GM23248 (cell line): ENCODE data around the gene TCF7L2. TPM values are rescaled to one million over a fixed set of nuclear protein-coding genes. Genes with fewer than 3 reads are reported as not detected.

Experiments
- DNase-seq: peaks from one replicate; pipeline ENCODE4 v3.0.0-alpha.2; 2015
- H2AFZ ChIP-seq: fragments of 200-600 bp; sonication (generic); 2 replicates; pipeline ENCODE4 v1.6.1; 2016; ENCODE audit warnings: antibody characterized with exemption
- H3F3A ChIP-seq: fragments of 200-600 bp; sonication (generic); 2 replicates; pipeline ENCODE4 v1.6.1; 2016; ENCODE audit warnings: mild to moderate bottlenecking, antibody characterized with exemption, mixed run types; ENCODE audit not compliant: insufficient read depth
- H3K27ac ChIP-seq: fragments of 200-600 bp; sonication (generic); 2 replicates; pipeline ENCODE4 v1.5.1; 2016; ENCODE audit warnings: mild to moderate bottlenecking
- H3K27me3 ChIP-seq: fragments of 200-600 bp; sonication (generic); replicated peaks from 2 replicates; pipeline ENCODE4 v1.6.1; 2016; ENCODE audit warnings: mild to moderate bottlenecking; ENCODE audit not compliant: insufficient read depth
- H3K36me3 ChIP-seq: fragments of 200-600 bp; sonication (generic); 2 replicates; pipeline ENCODE4 v1.6.1; 2016; ENCODE audit warnings: low read depth, mild to moderate bottlenecking
- H3K4me1 ChIP-seq: fragments of 200-600 bp; sonication (generic); 2 replicates; pipeline ENCODE4 v1.6.1; 2016; ENCODE audit warnings: mild to moderate bottlenecking; ENCODE audit not compliant: insufficient read depth
- H3K4me2 ChIP-seq: fragments of 200-600 bp; sonication (generic); one replicate; pipeline ENCODE4 v1.6.1; 2016; ENCODE audit warnings: mild to moderate bottlenecking; ENCODE audit not compliant: unreplicated experiment
- H3K4me3 ChIP-seq: fragments of 200-600 bp; sonication (generic); 2 replicates; pipeline ENCODE4 v1.5.1; 2016; ENCODE audit warnings: mild to moderate bottlenecking
- H3K79me2 ChIP-seq: fragments of 200-600 bp; sonication (generic); 2 replicates; pipeline ENCODE4 v1.6.1; 2016; ENCODE audit warnings: mild to moderate bottlenecking; ENCODE audit not compliant: insufficient read depth
- H3K9ac ChIP-seq: fragments of 200-600 bp; sonication (generic); 2 replicates; pipeline ENCODE4 v1.6.1; 2016; ENCODE audit warnings: mild to moderate bottlenecking
- H3K9me2 ChIP-seq: fragments of 200-600 bp; sonication (generic); 2 replicates; pipeline ENCODE4 v1.6.1; 2016; ENCODE audit warnings: mixed run types, mild to moderate bottlenecking, moderate library complexity; ENCODE audit not compliant: insufficient read depth
- H3K9me3 ChIP-seq: fragments of 200-600 bp; sonication (generic); one replicate; pipeline ENCODE4 v1.6.1; 2017; ENCODE audit warnings: low read depth
- H4K20me1 ChIP-seq: fragments of 200-600 bp; sonication (generic); 2 replicates; pipeline ENCODE4 v1.6.0; 2016; ENCODE audit not compliant: insufficient read depth
- EZH2 ChIP-seq: fragments of 200-600 bp; sonication (generic); IDR thresholded peaks from 2 replicates; pipeline ENCODE4 v1.6.1; 2018; ENCODE audit warnings: antibody characterized with exemption, mild to moderate bottlenecking; ENCODE audit not compliant: insufficient read depth, poor library complexity, severe bottlenecking
- EZH2phosphoT487 ChIP-seq: fragments of 200-600 bp; sonication (generic); IDR thresholded peaks from 2 replicates; pipeline ENCODE4 v1.6.1; 2018; ENCODE audit warnings: antibody characterized with exemption, moderate library complexity, mild to moderate bottlenecking, low read depth; ENCODE audit not compliant: insufficient read depth
- WGBS, 2 experiments: methylation state at CpG; one replicate each; pipeline ENCODE4 v1.1.6; 2015 to 2017; ENCODE audit warnings: low lambda C conversion rate in 2 of 2, low coverage in 1 of 2; ENCODE audit errors: missing lambda C conversion rate in 2 of 2; 5-methylcytosine and 5-hydroxymethylcytosine counted together
- in situ Hi-C: fragments of 300-500 bp; cut with MboI; formaldehyde crosslinking; loops from 2 replicates; pipeline ENCODE4 v1.15.0; 2020
- polyA plus RNA-seq: library from polyadenylated mRNA; unstranded; fragments of >200 nt; fragmentation: Nextera tagmentation; extraction: Ambion mirVana; gene quantifications from 2 replicates; pipeline ENCODE4 v1.2.1, GENCODE V29; 2016
- total RNA-seq: library from RNA; depleted of rRNA; stranded (reverse); fragments of >200 nt; shearing (Covaris generic); gene quantifications from 2 replicates; pipeline ENCODE4 v1.2.3, GENCODE V29; 2014

Gene TCF7L2
- total and polyA plus RNA-seq, 2 experiments from 2014 or later = 6.2 to 19.3 TPM

DNA sequence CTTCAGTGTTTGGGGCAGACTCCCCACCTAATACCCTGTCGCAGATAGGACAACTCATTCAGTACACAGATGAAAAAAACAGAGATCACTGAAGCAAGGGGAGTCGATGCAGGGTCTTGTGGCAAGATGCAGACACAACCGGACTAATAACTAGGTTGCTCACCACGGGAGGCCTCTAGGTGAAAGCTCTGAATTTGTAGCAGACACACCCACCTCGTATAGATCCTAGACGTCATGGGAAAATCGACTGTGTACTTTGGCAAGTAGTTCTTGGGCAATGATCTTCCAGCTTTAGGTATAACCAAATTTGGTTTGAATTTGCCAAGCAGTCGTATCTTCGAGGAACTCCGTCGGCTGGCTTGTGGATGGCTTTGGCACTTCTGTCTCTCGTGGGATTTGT, 88.1 kb downstream of the TCF7L2 start:
- H3K4me1 ChIP-seq = peaks cover 39% of the 10 kb centered on the region
- no peak overlapping the region for H3K4me2 ChIP-seq
- H3K4me3 ChIP-seq = no peak overlapping the region
- H3K9ac ChIP-seq = no peak overlapping the region
- H3K9me3 ChIP-seq = no peaks in the 10 kb centered on the region
- peaks cover 3% of the 10 kb centered on the region; the same call in 1 of the 2 replicates for H4K20me1 ChIP-seq
- no peaks in the 10 kb centered on the region for H3K9me2 ChIP-seq
- in situ Hi-C loops = no loop called here
- peaks cover 100% of the 10 kb centered on the region for H3K79me2 ChIP-seq
- TF ChIP-seq EZH2 = no peak
- TF ChIP-seq EZH2phosphoT487 = no peak
- H3K36me3 ChIP-seq = peaks cover 11% of the 10 kb centered on the region; the same call in 1 of the 2 replicates
- no peaks in the 10 kb centered on the region for H3K27me3 ChIP-seq
- WGBS, 2 experiments = 96% methylated on average over 12 of the region's 12 CpGs
- no peak overlapping the region for H3K27ac ChIP-seq
- no peak for DNase-seq
- H3F3A ChIP-seq = peaks cover 19% of the 10 kb centered on the region
- no peak overlapping the region for H2AFZ ChIP-seq

DNA sequence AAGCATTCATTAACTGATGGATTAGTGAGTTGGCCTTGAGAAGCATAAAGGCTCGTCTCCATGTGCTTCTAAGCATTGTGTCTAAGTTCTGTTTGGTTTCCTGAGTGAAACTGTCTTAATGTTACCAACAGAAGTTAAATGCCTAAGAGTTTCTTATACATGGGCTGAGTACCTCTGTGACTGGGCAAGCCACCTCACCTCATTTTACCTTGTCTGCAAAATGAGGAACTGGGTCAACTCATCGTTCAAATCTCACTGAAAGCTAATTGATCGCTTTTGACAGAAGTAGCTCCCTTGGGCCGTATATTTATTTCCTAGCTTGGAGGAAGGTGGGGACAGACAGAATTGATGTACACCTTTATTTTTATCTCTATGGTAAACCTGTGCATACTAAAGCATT, 88.9 kb downstream of the TCF7L2 start:
- no peaks in the 10 kb centered on the region for H3K9me3 ChIP-seq
- peaks cover 100% of the 10 kb centered on the region for H3K79me2 ChIP-seq
- peaks cover 41% of the 10 kb centered on the region for H3K4me1 ChIP-seq
- no peaks in the 10 kb centered on the region for H3K27me3 ChIP-seq
- H3F3A ChIP-seq = peaks cover 22% of the 10 kb centered on the region
- H3K9me2 ChIP-seq = no peaks in the 10 kb centered on the region
- 92 to 99% methylated on average over 4 of the region's 4 CpGs for WGBS, 2 experiments
- H3K9ac ChIP-seq = no peak overlapping the region
- H2AFZ ChIP-seq = no peak overlapping the region
- no peak overlapping the region for H3K4me3 ChIP-seq
- H3K36me3 ChIP-seq = peaks cover 11% of the 10 kb centered on the region; the same call in 1 of the 2 replicates
- DNase-seq = no peak
- in situ Hi-C loops = no loop called here
- no peak overlapping the region for H3K4me2 ChIP-seq
- peaks cover 3% of the 10 kb centered on the region; the same call in 1 of the 2 replicates for H4K20me1 ChIP-seq
- TF ChIP-seq EZH2 = no peak
- TF ChIP-seq EZH2phosphoT487 = no peak
- H3K27ac ChIP-seq = no peak overlapping the region

GRCh38 chr10:113041324-113041723, 91.3 kb downstream of the TCF7L2 start:
- H3K79me2 ChIP-seq = peaks cover 98% of the 10 kb centered on the region
- in situ Hi-C loops = no loop called here
- H3F3A ChIP-seq = peaks cover 28% of the 10 kb centered on the region
- H3K9me2 ChIP-seq = no peaks in the 10 kb centered on the region
- no peaks in the 10 kb centered on the region for H4K20me1 ChIP-seq
- H3K27ac ChIP-seq = 0 out of 2 replicates have a peak overlapping the region, but pooled peaks have one; percentile 33
- TF ChIP-seq EZH2 (no peak), EZH2phosphoT487 (no peak)
- H3K9ac ChIP-seq = no peak overlapping the region
- 59 to 64% methylated on average over 1 of the region's 1 CpG for WGBS, 2 experiments
- no peak overlapping the region for H3K4me2 ChIP-seq
- H3K4me3 ChIP-seq = no peak overlapping the region
- DNase-seq = peak; percentile 50
- H2AFZ ChIP-seq = no peak overlapping the region
- H3K4me1 ChIP-seq = peaks cover 51% of the 10 kb centered on the region
- H3K9me3 ChIP-seq = no peaks in the 10 kb centered on the region
- H3K36me3 ChIP-seq = peaks cover 11% of the 10 kb centered on the region; the same call in 1 of the 2 replicates
- H3K27me3 ChIP-seq = no peaks in the 10 kb centered on the region

DNA sequence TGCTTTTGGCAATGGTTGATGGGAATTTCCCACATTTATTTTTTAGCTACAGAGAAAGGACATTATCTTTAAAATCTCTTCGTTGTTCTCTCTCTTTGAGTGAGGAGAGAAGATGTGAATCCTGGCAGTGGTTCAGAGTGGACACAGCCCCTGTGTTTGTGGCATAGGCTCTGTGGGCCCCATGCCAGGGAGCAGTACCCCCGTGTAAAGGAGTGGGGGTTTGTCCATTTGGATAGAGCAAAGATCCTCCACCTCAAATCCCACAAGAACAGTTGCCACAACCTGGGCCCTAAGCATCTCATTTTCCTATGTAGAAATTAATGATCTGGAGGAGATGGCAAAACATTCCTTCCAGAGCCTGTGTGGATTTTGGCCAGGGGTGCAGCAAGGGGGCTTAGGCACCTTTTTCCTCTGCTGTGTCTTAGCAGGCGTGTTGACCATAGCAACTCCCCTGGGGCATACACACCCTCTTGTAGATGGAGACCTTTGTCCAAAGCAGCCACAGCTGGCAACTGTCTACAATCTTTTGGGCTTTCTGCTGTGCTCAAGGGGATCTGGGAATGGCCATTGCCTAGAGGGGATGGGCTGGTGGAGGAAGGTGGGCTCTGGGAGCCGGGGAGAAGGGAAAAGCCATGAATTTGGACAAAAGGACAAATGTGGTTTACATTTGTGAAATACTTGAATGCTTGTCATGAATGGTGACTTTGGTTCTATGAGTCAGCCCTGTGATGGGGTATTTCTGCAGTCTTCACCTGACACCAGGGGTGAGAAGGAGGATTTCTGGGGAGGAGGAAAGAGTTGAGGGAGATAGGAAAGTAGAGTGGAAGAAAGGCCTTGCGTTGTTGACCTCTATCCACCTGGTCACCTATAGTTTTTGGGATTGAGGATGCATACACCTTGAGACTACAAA, 92.0 kb downstream of the TCF7L2 start:
- peak overlapping the region; percentile 35; the same call in 1 of the 2 replicates for H3K27ac ChIP-seq

More for the DNA sequence above, 92.0 kb downstream of the TCF7L2 start:
- no peaks in the 10 kb centered on the region for H3K27me3 ChIP-seq
- in situ Hi-C loops = no loop called here
- peaks cover 36% of the 10 kb centered on the region for H3F3A ChIP-seq
- H2AFZ ChIP-seq = no peak overlapping the region
- H3K79me2 ChIP-seq = peaks cover 98% of the 10 kb centered on the region
- no peaks in the 10 kb centered on the region for H3K9me2 ChIP-seq
- H3K4me3 ChIP-seq = no peak overlapping the region
- TF ChIP-seq EZH2 (no peak), EZH2phosphoT487 (no peak)
- H3K9ac ChIP-seq = no peak overlapping the region
- DNase-seq = peak; percentile 57
- no peaks in the 10 kb centered on the region for H4K20me1 ChIP-seq
- H3K36me3 ChIP-seq = peaks cover 11% of the 10 kb centered on the region; the same call in 1 of the 2 replicates
- peaks cover 54% of the 10 kb centered on the region for H3K4me1 ChIP-seq
- H3K9me3 ChIP-seq = no peaks in the 10 kb centered on the region
- WGBS, 2 experiments = 62 to 67% methylated on average over 5 of the region's 5 CpGs
- no peak overlapping the region for H3K4me2 ChIP-seq
